Superior temporal gyrus (tissue), 1 donor: Measurements from ENCODE around the gene PMP22.

Experiments used
- DNase-seq: peaks from one replicate; pipeline ENCODE4 v3.0.0-alpha.2; 2016; ENCODE audit errors: extremely low spot score

The PMP22 gene

GRCh38 chr17:15265131-15265530 is at the start of gene PMP22:
Gene PMP22 (minus strand): TSS chr17:15265326. CDS start chr17:15260727, 4,599 bp downstream.
- no peak for DNase-seq

DNA sequence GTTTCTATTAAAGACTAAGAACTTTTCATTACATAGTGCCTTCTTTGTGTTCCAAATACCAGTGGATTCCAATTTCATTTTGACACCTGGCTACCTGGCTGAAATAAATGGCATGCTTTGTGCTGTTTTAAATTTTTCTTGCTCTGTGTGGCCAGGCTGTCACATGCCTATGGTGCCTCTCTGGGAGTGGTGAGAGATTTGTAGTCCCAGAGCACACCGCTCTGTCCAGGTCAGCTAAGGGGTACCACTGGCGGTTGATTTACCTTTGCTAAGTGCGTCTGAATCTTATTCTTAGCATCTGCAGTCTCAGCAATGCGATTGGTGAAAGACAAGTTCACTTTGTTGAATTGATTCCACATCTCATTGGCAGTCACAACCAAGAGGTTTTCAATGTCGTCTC is 46.9 kb upstream of the PMP22 start:
- DNase-seq: no peak

- DNase-seq: no peak
These were observed 44.7 kb upstream of the PMP22 start for GRCh38 chr17:15309793-15310192.

- no peak for DNase-seq
These were observed 44.1 kb upstream of the PMP22 start for GRCh38 chr17:15309236-15309635.

DNA sequence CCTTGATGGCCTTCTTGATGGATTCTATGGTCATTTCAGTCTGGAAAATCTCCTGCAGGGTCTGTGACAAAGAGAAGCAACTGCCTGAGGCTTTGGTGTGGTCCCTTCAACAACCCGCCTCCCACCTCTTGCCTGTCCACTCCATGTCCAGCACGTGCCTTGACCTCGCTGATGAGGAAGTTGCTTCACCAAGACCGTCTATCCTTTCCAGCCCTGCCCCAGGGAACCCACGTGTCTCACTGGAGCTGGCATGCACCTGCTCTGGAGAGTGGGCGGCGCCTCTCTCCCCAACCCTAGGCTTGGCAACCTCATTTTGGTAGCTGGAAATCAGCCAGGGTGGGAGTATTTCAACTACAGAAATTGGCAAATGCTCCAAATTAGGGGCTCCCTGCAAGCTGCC is 43.6 kb upstream of the PMP22 start:
- no peak for DNase-seq

GRCh38 chr17:15307710-15308111 is 42.6 kb upstream of the PMP22 start:
- no peak for DNase-seq

DNA sequence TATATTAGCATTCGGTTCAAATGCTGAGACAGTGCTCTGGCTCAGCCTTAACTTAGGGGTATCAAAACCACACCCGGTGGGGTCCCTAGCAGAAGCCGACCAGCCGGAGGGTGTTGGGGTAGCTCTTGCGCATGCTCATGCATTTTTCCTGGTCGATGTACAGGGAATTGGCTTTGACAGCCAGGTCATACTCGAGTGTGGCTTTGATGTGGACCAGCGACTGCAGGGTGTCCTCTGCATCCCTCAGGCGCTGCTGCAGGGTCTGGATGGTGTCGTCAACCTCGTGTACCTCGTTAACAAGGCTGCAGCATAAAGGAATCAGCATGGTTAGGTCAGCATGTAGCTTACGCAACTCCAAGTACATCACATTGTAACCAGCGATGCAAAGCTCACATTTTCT is 38.7 kb upstream of the PMP22 start:
- no peak for DNase-seq

GRCh38 chr17:15303268-15303667 is 38.1 kb upstream of the PMP22 start:
- no peak for DNase-seq

DNA sequence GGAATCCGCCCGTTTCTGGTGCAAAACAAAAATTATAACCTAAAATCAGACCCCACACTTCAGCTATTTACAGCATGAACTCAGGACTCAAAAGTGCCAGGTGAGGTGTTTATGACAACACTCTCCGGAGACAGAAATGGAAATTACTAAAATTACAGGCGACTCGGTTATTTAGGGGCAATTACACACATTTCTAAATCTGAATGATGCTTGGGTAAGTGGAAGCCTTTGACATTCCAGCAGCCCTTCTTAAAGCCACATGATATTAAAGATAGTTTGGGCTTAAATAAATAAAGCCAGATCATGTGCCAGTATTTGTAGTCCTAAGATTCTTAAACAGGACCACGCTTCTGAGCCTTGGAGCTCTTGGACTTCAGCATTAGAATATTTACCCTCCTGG is 36.7 kb upstream of the PMP22 start:
- no peak for DNase-seq

DNA sequence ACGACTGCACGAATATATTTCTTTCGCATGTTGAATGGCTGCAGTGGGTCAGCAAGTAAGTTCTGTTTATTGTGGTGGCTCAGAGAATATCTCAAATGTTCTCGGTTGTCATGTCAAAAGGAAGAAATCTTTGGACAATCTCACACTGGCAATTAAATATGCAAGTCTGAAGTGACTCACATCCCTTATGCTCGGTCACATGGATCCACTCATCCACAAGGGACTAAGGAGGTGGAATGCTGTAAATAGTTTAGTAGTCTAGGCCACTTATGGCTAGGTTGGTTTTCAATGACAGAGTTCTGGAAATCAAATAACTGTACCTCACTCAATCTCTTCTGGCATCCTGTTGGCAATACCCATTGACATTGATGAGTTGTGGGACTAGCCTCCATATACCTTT is 33.0 kb upstream of the PMP22 start:
- no peak for DNase-seq

- no peak for DNase-seq
These were observed 28.4 kb upstream of the PMP22 start for GRCh38 chr17:15293558-15293957.

DNA sequence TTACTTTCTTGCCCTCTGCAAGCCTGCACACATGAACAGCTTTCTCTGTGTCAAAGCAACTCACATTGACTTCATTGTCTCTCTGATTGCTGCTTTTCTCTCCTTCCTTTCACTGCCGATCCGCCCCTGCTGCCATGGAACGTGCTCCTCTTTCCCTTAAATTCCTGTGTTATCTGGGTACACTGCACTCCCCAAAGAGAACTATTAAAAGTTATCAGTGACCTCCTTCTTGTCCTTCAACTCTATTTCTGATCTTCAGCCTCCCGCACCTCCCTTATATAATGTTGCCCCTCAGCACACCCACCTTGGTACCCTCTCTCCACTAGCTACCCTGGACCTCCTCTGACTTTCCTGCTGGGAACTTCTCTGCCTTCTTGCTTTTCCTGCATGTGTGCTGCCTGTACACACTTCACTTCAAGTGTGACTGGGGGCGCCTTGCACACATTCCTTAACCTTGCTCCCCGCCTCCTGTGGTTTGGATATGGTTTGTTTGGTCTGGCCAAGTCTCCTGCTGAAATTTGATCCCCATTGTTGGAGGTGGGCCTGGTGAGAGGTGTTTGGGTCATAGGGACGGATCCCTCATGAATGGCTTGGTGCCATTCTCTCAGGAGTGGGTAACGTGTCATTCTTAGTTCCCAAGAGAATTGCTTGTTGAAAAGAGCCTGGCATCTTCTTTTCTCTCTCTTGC is 26.7 kb upstream of the PMP22 start:
- no peak for DNase-seq

GRCh38 chr17:15290605-15291004 is 25.5 kb upstream of the PMP22 start:
- no peak for DNase-seq

DNA sequence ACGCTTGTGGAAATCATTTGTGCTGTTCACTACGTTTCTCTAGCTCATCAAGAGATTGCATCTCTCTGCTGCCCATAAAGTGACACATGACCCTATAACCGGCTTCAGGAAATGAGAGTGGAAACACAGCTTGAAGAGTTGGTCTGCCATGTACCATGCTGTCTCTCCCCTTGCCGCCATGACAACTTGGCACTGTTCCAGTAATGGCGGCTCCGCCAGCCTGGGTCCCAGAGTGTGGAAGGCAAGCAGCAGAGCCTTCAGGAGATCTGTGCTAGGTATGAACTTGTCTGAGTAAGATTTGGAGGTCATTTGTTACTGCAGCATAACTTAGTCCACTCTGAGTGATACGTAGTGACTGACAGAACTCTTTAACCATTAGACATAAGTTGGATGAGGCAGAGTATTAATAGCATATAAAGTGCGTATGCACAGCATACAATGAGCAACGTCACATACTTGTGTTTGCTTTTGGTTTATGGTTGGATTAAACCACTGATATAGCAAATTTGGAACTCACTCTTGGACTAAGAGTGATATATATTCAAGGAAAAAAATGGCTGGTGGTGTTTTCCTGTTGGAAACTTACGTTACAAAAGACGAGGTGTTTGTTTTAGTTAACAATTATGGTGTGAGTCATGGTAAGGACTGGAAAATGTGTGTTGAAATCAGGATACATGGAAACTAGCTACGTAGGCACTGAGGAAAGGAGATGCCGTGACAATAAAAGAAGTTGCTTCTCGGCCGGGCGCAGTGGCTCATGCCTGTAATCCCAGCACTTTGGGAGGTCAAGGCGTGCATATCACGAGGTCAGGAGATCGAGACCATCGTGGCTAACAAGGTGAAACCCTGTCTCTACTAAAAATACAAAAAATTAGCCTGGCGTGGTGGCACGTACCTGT is 24.4 kb upstream of the PMP22 start:
- DNase-seq: no peak

GRCh38 chr17:15288859-15289258 is 23.7 kb upstream of the PMP22 start:
- DNase-seq: no peak

DNA sequence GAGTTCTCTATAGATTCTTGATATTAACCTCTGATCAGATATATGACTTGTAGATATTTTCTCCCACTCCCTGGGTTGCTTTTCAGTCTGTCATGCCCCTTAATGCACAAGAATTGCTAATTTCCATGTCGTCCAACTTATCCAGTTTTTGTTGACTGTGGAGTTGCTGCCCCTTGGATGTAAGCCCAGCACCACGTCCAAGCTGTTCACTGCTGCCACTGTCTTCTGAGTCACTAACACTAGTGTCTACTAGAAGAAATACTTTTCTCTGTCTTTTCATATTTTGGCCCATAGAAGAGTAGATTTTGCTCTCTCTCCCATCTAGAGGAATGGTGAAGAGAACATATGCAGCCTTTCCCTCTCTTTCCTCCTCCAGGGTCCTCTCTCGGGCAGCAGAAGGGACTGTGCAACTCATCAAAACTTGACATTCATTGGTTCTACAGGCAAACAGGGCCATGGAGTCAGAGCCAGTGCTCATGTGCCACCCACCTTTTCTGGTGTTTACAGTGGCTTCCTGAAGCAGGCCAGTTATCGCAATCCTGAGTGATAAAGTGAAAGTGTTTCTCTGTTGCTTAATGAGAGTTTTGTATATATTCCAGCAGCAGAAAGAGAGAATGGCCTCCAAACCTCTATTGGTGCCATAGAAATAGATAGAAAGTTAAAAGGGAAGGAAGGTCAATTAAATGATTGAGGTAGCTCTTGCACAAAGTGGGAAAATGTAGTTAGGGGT is 22.6 kb upstream of the PMP22 start:
- no peak for DNase-seq

GRCh38 chr17:15285466-15285865 is 20.3 kb upstream of the PMP22 start:
- no peak for DNase-seq

DNA sequence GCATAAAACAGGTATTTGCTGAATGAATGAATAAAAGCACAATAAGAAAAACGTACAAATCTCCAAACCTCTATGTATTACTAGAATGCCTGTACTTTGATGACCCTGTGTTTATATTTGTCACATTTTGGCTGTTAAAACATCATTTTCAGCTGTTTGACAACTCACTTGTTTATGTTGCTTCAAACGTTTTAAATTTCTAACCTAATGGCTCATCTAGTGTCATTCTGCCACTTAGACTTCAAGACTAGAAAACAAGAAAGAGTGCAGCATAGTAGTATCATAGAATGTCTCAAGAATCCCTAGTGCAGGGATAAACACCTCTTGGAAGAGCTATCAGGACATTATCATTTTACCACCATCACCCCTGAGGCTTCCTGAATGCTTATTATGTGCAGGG is 19.4 kb upstream of the PMP22 start:
- DNase-seq: no peak

GRCh38 chr17:15284107-15284506 is 19.0 kb upstream of the PMP22 start:
- no peak for DNase-seq

GRCh38 chr17:15281909-15282308 is 16.8 kb upstream of the PMP22 start:
- DNase-seq: no peak

- no peak for DNase-seq
These were observed 13.9 kb upstream of the PMP22 start for GRCh38 chr17:15278924-15279477.

GRCh38 chr17:15278380-15278779 is 13.3 kb upstream of the PMP22 start:
- DNase-seq: no peak
